HG03280 (cell line): ENCODE results near the gene HS3ST6.
"Not testable (repeated sequence)": the region's sequence is repeated elsewhere in the genome, so short reads cannot be mapped to it uniquely, and the experiment has no call there.

Source experiments
- ATAC-seq: cut with Tn5 transposase; IDR thresholded peaks from one replicate; pipeline ENCODE4 v1.9.1; 2021; ENCODE audit warnings: mild to moderate bottlenecking, moderate library complexity; ENCODE audit not compliant: unreplicated experiment

Gene HS3ST6

DNA sequence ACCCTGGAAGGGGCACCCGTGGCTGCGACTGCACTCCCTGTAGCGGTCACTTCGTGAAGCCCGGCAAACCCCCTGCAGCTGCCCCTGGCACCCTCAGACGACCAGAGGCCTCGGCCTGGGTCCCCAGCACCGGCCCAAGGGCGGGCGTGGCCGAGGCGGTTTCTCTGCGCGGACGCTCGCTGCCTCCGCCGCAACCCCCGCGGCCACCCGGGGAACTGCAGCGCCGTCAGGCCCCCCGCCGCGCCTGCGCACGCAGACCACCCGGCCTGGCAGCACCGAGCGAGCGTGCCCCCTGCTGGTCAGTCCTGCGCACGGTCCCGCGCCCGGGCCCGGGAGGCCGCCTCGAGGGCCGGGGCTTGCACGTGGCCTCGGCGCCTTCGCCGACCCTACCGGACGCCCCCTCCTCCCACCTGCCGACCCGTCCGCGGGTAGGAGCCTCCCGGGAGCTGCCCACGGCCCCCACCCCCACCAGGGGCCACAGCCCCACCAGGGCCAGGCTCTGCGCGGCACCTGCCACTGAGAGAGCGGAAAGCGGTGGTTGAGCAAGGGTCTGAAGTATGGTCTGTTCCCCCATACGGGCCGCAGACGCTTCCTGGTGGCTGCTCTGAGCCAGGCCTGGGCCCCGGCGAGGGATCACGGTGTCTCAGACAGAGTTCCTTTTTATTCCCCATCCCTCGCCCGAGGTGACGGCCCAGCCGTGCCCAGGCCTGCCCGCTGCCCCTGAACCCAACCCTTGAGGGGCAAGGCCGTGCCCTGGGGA is 11.5 kb upstream of the HS3ST6 start:
- peak; percentile 87 for ATAC-seq

DNA sequence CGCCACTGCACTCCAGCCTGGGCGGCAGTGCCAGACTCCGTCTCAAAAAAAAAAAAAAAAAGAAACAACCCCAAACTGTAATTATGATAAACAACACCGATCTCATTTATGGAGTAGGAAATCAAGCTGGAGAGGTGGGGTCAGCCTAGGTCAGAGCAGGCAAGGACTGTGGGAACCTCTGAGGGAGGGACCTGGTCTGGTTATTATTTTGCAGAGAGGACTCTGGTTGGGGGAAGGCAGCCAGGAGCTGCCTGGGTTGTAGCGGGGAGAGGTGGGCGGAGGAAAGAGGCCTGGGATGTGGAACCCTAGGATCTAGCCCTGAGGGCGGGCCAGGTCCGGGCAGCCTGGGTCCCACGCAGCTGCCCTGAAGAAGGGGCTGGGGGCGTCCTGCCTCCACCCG is 10.9 kb upstream of the HS3ST6 start:
- no peak for ATAC-seq

DNA sequence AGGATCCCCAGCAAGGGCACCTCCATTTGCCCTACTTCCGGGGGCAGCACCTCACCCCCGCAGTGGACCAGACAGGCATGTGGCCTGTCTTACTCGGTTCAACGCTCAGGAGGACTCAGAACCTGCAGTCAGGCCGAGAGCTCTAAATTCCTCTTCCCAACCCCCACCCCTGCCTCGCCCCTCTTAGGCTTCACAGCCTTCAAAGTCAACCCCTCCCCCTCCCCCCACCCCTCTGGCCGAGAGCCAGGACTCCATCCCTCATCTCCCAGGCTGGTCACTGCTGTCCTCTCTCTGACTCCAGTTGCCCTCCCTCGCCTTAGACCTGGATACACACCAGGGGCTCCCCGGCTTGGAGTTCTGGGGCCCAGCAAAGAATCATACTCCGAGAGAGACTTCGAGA is 8.1 kb upstream of the HS3ST6 start:
- no peak for ATAC-seq

DNA sequence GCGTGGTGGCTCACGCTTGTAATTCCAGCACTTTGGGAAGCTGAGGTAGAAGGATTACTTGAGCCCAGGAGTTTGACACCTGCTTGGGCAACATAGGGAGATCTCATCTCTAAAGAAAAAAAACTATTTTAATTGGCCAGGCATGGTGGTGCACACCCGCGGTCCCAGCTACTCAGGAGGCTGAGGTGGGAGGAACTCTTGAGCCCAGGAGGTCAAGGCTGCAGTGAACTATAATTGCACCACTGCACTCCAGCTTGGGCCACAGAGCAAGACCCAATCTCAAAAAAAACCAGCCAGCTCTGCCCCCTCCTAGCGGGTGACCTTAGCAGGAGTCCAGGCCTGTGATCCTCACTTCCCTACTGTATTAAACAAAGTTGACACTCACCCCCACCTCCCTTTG is 5.9 kb upstream of the HS3ST6 start:
- ATAC-seq: no peak

DNA sequence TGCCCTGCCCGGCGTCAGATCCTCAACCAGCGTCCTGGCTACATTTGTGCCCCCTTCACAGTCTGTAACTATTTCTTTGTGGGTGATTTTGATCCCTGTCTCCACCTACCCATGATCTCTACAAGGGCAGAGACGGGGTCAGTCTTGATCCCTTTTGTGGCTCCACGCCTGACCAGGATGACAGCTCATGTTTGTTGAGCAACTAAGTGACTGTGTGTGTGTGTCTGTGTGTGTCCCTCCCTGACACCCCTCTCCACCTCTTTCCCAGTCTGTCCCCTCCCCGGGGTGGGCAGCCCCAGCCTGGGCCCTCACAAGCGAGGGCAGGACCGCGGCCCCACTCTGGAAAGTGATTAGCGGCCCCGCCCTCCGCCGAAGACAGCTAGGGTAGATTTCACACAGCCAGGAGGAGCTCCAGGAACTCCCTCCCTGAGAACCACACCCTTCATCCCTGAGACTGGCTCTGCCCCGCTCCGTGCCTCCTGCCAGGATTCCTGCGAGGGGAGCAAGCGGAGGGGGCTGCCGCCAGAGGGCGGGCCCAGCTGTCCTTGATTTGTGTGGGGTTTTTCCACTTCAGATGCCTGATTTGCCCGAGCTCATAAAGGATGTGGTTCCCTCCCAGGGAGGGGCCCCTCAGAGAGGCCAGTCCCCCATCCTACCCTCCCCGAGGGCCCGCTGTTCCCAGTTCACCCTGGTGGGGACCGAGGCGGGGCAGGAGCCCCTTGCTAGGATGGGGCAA is 5.3 kb upstream of the HS3ST6 start:
- ATAC-seq: no peak

DNA sequence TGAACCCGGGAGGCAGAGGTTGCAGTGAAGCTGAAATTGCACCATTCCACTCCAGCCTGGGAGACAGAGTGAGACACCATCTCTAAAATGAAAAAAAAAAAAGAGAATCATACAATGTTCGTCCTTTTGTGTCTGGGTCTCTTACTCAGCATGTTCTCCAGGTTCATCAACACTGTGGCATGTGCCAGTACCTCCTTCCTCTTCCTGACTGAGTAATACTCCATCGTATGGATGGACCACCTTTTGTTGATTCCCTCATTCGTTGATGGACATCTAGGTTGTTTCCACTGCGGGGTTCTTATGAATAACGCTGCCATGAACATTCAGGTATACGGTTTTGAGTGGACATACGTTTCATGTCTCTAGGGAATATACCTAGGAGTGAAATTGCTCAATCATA is 4.1 kb upstream of the HS3ST6 start:
- no peak for ATAC-seq

DNA sequence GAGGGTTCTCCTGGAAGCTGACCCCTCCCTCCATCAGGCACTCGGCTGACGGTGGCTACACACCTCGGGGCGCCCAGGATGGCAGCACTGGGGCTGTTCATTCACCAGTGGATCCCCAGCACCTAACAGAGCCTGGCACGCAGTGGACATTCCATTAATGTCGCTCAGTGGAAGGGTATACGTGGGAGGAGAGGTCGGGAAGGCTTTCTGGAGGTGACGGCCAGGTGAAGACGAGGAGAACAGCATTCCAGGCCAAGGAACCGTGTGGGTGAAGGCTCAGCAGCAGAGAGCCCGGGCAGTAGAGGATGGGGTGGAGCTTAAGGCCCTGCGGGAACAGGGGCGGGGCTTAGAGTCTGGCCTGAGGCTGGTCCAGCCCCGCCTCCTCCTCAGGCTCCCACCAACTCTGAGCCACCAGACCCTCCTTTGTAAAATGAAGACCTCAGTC is 2.5 kb upstream of the HS3ST6 start:
- ATAC-seq: no peak

DNA sequence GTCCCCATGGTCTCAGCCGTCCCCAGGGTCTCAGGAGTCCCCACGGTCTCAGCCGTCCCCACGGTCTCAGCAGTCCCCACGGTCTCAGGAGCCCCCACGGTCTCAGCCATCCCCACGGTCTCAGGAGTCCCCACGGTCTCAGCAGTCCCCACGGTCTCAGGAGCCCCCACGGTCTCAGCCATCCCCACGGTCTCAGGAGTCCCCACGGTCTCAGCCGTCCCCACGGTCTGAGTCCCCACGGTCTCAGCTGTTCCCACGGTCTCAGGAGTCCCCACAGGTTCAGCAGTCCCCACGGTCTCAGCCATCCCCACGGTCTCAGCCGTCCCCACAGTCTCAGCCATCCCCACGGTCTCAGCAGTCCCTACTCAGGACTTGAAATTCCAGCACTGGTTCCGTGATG is 1.9 kb upstream of the HS3ST6 start:
- ATAC-seq: not testable (repeated sequence)

DNA sequence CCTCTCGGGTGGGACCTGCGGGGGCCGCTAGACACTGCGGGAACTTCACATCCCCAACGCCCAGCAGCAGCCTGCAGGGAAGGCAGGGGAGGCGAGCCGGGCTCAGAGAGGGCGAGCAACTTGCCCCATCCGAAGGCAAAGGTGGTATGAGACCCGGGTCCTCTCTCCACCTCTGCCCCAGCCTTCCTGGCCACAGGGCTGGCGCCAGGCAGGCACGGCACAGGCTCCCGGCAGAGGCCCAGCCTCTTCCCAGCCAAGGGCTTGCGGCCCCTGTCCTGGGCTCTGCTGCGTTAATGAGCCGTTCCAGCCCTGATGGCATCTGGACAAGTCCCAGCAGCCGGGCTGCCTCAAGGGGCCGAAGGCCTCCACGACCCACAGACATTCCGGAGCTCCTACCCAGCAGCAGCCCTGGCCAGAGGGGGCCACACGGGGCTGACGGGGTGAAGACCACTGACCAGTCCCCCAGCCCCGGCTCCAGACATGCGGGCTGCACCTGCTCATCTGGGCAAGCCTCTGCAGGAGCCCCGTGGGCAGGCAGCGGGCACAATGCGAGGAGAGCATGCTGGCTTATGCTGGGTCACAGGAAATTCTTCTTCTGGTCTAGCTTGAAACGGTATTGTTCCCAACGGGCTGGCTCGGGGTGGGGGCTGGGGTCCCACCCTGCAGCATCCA is 1.2 kb upstream of the HS3ST6 start:
- no peak for ATAC-seq

DNA sequence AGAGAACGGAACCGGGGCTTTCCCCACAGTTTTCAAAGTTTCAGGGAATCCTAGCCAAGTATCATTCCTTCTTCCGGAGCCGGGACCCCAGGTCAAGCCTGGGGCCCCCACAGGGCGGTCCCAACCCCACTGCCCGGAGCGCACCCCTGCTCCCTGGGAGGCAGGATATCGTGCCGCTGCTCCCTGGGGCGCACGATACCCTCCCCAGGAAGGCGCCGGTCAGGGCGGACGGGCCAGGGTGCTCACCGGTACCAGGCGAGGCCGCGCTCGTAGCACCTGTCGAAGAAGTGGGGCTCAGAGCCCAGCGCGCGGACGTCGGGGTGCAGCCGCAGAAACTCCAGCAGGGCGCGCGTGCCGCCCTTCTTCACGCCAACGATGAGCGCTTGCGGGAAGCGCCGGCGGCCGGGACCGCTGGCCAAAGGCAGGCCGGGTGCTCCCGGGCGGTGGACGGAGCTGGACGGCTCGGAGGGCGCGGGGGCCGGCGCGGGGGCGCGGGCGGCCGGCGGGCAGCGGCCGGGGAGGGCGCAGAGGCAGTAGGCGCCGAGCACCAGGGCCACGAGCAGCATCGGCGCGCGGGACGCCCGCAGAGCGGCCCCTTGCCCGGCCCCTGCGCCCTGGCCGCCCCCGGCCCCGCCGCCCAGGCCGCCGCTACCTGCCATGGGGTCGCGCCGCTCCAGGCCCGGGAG is 407 bp downstream of the HS3ST6 start:
- no peak for ATAC-seq

DNA sequence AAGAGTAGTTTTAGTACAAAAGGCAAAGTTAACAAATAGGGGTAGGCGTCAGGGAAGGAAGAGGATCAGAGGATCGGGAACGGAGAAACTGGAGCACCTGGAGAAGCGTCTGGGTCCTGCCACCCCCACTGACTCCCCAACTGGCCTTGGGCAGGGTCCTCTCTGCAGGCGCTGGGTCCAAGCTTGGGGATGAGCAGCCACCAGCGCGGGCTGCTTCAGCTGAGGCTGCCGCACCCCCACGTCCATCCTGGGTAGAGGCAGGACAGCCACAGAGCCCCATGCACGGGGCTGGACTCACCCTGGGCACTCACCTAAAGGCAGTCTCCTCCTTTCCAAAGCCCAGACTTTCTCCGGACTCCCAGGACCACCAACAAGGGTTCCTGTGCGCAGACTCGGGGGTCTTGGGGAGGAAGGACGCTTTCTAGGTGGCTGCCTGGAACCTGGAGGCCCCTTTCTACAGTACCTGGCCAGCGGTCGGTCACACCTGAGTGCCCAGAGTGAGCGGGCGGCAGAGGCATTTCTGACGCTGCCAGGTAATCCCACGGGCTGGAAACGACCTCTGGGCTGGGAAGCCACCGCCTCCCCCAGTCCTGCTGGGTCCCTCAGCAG is 1.1 kb downstream of the HS3ST6 start:
- no peak for ATAC-seq

DNA sequence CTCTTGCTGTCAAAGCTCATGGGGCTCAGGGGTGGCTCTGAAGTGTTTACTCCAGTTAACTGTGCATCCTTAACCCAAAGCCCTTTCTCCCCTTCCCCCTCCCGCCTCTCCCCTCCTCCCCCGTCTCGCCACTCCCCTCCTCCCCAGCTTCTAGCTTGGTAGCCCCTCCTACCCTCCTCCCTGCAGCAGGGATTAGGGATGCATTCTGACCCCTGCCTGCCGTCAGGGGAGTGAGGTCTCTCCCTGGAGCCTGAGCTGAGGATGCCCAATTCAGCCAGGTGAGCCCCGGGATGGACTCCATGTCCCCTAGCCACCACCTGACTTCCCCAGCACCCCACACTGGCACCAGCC is 1.6 kb downstream of the HS3ST6 start:
- no peak for ATAC-seq

DNA sequence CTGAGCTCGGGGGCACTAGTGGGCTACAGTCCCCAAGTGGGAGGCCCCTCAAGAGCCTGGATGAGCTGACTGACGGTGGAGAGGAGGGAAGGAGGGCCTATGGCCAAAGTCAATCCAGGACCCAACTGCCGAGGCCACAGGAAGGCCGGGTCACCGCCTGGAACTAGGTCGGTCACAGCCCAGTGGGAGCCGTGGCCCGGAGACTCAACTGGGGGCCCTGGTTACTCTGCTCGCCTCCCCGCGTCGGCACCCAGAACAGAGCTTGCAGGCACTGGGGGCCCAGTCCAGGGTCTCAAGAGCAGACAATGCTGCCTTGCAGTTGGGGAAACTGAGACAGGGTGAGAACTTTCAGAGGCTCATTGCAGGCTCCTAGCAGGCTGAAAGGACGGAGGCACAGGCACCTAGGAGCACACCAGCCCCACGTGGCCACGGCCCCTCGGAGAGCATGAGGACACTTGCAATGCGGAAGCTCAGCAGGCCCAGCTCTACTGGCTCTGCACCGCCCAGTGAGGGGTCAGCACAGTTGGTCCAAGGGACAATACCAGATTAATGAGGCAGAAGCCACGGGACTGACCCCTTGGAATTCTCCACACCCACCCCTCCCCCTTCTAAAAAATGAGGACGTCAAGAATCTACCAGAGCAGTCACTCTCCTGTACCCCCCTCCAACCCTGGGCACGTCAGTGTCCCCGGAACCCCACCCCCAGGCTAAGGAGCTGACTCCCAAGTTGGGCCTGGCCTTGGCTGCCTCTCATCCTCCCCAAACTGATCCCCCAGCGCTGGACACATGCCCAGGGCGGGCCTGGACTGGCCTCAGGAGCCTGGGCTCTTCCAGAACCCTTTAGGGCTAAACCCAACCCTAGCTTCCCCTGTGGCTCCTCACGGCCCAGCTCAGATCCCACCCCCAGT is 2.2 kb downstream of the HS3ST6 start:
- no peak for ATAC-seq

DNA sequence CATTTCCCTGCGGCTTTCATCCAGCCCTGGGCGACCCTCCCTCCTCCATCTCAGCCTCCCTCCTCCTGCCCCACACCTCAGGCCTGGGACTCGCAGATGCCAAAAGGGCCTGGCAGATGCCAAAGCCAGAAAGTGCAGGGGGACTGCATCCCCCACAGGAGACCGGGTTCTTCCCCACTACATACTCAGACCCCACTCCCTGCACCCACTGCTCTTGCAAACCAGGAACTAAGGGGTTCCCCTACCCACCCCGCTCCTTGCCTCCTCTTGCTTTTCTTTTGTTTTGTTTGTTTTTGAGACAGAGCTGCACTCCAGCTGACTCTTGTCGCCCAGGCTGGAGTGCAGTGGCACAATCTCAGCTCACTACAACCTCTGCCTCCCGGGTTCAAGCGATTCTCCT is 3.2 kb downstream of the HS3ST6 start:
- ATAC-seq: no peak

DNA sequence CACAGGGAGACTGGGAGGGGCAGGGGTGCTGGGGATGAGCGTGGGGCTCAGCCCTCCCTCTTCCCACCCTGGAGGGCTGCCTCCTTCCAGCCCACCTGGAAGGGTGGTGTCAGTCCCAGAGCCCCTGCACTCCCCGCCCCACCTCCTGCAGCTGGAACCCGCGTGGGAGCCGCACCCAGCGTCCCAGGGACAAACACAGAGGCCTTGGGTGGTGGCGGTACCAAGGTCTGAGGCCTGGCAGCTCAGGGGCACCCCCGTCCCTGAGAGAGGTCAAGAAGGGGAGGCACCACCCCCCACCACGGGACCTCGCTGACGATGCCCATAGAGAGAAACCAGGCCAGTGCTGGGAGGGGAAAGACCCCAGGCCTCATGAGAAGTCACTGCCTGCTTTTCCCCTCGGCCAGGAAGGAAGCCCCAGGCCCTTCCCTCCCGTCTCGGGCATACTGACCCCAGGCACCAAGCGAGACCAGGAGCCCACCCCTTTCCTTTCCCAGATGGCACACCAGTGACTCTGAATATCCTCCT is 4.1 kb downstream of the HS3ST6 start:
- ATAC-seq: no peak

DNA sequence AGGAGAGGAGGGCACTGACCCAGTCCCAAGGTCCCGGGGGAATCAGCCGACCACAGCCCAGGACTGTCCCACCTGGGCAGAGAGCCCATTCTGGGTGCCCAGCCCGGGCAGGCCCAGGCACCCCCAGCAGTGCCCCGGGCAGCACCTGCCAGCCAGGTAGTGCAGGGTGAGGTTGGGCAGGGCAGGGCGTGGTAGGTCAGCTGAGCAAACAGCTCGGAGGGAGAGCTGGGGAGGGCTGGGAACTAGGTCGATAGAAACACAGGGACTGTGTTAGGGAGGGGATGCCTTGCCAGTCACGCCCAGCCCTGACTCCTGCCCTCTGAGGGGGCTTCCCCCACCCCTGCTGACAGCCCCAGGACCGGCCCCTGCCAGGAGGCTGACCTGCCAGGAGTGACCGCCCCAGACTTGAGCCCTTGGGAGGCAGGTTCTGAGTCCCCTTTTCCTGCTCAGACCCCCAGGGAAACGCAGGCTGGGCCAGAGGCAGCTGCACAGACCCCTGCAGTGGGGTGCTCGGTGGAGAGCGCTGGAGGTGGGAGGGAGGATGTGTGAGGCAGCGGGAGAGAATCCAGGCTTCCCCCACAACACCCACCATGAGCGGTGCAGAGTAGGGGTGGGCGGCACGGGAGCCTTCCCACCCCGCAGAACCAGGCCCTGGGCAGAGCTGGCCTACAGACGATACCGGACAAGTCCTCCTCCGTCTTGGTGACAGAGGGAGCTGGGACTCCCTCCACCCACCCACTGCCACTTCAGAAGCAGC is 4.7 kb downstream of the HS3ST6 start:
- ATAC-seq: no peak

DNA sequence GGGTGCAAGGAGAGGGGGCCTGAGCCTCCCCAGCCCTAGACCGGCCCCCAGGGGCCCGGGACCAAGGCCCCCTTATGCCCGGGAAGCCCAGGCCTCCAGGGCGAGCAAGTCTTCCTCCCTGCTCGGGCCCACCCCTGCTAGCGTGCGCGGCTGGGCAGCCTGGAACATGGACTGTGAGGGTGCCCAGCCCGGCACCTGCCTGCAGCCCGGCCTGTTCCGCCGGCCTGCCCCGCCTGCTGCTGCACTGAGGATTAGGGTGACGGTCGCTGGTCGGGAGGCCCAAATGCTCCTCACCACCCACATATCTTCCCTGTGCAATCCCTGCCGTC is 6.0 kb downstream of the HS3ST6 start:
- no peak for ATAC-seq

DNA sequence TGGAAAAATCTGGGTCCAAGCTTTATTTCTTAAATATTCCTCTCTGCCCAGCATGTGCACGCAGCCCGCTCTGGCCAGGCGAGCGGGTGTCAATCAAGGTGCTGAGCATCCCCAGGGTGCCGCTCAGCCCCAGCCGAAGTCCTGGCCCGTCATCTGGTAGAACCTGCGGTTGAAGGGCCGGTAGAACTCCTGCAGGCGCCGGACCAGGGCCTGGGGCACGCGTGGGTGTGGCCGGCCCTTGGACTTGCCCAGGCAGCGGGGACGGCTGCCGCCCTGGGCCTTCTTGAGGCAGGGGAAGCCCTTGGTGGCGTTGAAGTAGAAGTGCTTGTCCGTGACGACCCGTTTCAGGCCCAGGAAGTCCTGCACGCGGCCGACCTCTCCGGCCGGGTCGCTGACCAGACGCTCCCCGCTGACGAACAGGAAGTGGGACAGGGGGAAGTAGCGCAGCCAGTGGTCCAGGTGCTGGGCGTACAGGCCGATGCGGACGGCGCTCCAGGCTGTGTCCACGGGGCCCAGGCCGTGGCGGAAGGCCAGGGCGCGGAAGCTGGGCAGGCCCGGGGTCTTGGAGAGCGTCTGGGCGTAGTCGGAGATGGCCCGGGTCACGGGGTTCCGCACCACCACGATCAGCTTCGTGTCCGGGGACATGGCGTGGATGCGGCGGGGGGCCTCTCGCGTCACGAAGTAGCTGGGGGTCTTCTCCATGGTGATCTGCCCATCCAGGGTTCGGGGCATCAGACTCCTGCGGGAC is 6.6 kb downstream of the HS3ST6 start:
- ATAC-seq: no peak
